Neural progenitor cell (in vitro differentiated cells): ENCODE results near the gene LRWD1.

Experiments
- CTCF ChIP-seq: fragments of 200-600 bp; sonication (generic); IDR thresholded peaks from 2 replicates; pipeline ENCODE4 v1.5.1; 2017; ENCODE audit warnings: antibody characterized with exemption, mild to moderate bottlenecking
- EZH2 ChIP-seq: fragments of 200-600 bp; sonication (generic); IDR thresholded peaks from 2 replicates; pipeline ENCODE4 v1.6.1; 2017; ENCODE audit warnings: antibody characterized with exemption, mild to moderate bottlenecking, moderate library complexity
- EZH2phosphoT487 ChIP-seq: fragments of 200-600 bp; sonication (generic); IDR thresholded peaks from 2 replicates; pipeline ENCODE4 v1.6.1; 2017; ENCODE audit warnings: antibody characterized with exemption

- TF ChIP-seq CTCF (no peak), EZH2phosphoT487 (no peak), EZH2 (no peak)
Observed at GRCh38 chr7:102445674-102446071, 19.1 kb upstream of the LRWD1 start.
